ENCODE measurements around the gene ITPKB.

DNA sequence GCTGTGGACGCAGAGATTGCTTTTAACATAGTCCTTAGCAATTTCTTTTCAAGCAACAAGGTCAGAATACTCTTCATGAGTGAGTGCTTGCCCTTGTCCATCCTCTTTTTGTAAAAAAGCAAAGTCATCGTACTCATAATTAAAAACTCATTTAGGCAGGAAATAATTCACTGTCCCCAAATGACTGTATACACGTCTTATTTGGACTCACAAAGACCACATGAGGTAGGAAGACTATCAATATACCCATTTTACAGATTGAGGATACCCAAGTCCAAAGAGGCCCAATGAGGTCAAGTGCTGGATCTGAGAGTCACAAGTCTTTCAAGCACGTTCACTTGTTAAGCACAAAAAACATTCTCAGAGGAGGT lies 13.2 kb downstream of the ITPKB start:
- TF ChIP-seq, protein P1, sequence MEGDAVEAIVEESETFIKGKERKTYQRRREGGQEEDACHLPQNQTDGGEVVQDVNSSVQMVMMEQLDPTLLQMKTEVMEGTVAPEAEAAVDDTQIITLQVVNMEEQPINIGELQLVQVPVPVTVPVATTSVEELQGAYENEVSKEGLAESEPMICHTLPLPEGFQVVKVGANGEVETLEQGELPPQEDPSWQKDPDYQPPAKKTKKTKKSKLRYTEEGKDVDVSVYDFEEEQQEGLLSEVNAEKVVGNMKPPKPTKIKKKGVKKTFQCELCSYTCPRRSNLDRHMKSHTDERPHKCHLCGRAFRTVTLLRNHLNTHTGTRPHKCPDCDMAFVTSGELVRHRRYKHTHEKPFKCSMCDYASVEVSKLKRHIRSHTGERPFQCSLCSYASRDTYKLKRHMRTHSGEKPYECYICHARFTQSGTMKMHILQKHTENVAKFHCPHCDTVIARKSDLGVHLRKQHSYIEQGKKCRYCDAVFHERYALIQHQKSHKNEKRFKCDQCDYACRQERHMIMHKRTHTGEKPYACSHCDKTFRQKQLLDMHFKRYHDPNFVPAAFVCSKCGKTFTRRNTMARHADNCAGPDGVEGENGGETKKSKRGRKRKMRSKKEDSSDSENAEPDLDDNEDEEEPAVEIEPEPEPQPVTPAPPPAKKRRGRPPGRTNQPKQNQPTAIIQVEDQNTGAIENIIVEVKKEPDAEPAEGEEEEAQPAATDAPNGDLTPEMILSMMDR (IDR thresholded peaks at IDR 0.05; ENCODE audit: low read depth, low read length): no peak
- TF ChIP-seq POLR2A (IDR thresholded peaks at IDR 0.05; ENCODE audit: extremely low read depth, insufficient read length) (no peak), MYC (IDR thresholded peaks at IDR 0.05; ENCODE audit: low read depth, low read length) (no peak)
